Measurements from ENCODE around the gene TGM2.

TGM2 gene

DNA sequence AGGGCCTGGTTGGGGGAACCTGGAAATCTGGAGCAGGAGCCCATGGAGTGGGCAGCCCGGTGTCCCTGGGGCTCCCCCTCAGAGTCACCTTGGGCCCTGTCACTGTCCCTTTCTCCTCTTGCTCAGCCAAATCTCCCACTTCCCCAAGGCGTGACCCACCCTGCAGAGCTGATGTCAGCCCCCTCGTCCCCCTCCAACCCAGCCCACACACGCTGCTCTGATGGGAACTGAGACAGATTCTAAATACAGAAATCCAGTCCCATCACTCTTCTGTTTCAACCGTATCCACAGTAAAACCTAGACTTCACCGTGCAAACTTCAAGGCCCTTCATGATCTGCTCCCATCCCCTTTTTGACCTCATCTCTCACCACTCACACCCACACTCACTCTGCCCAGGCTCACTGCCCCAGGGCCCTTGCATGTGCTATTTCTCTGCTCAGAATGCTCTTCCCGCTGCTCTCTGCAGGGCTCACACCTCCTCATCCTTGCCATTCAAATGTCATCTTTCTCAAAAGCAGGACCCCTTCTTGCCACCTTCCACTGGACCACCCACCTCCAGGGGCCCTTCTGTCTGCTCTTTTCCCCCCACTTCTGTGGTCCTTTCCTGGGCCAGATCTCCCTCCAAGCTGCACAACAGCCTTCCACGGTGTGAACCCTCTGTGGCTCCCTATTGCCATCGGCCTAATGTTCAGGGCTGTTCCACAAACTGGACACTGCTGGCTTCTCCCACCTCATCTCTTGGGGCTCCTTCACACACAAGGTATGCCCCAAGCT lies 16.6 kb downstream of the TGM2 start:
- DNase-seq (ENCODE audit: low read depth): no peak
- H3K4me3 ChIP-seq (ENCODE audit: low read depth, low read length): no peak overlapping the region
- TF ChIP-seq POLR2A (IDR thresholded peaks at IDR 0.05; ENCODE audit: extremely low read depth, insufficient read length) (no peak), MAX (IDR thresholded peaks at IDR 0.05; ENCODE audit: low read depth, low read length) (no peak), MYC (IDR thresholded peaks at IDR 0.05; ENCODE audit: low read depth, low read length) (no peak)
- TF ChIP-seq, protein P1, sequence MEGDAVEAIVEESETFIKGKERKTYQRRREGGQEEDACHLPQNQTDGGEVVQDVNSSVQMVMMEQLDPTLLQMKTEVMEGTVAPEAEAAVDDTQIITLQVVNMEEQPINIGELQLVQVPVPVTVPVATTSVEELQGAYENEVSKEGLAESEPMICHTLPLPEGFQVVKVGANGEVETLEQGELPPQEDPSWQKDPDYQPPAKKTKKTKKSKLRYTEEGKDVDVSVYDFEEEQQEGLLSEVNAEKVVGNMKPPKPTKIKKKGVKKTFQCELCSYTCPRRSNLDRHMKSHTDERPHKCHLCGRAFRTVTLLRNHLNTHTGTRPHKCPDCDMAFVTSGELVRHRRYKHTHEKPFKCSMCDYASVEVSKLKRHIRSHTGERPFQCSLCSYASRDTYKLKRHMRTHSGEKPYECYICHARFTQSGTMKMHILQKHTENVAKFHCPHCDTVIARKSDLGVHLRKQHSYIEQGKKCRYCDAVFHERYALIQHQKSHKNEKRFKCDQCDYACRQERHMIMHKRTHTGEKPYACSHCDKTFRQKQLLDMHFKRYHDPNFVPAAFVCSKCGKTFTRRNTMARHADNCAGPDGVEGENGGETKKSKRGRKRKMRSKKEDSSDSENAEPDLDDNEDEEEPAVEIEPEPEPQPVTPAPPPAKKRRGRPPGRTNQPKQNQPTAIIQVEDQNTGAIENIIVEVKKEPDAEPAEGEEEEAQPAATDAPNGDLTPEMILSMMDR (IDR thresholded peaks at IDR 0.05; ENCODE audit: low read depth, low read length): no peak

DNA sequence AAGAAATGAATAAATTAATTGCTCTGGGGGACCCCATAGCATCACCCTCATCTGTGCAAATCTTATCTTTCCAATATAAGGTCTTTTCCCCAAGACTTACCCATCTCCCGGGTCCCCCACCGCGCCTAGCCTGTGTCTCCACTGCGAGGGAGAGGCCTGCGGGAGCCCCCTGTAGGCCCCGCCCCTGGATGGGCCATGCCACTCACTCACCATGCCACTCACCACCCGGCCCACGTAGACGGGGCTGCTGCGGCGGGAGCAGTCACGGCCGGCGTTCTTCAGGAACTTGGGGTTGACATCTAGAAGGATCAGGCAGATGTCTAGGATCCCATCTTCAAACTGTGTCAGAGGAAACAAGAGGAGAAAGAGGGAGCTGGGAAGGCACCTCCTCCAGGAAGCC lies 17.3 kb downstream of the TGM2 start:
- H3K4me3 ChIP-seq (ENCODE audit: low read depth, low read length): no peak overlapping the region
- no peak for DNase-seq (ENCODE audit: low read depth)
- TF ChIP-seq MYC (IDR thresholded peaks at IDR 0.05; ENCODE audit: low read depth, low read length) (no peak), MAX (IDR thresholded peaks at IDR 0.05; ENCODE audit: low read depth, low read length) (no peak), POLR2A (IDR thresholded peaks at IDR 0.05; ENCODE audit: extremely low read depth, insufficient read length) (no peak)
- TF ChIP-seq, protein P1 (IDR thresholded peaks at IDR 0.05; ENCODE audit: low read depth, low read length): no peak

DNA sequence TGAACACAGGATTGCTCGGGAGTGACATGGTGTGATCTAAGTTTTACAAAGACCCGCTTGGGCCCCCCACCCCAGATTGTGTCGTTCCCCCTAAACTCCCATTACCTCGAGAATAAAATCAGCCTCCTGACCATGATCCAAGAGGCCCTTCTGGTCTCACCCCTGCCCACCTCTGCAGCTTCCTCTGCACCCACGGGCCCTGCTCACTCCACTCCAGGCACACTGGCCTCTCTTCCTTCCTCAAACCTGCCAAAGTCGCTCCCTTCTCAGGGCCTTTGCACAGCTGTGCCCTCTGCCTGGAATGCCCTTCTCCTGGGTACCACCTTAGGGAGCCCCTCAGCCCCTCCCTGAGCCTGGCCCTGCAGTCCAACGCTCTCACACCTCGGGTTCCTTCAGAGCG lies 17.9 kb downstream of the TGM2 start:
- DNase-seq (ENCODE audit: low read depth): no peak
- no peak for TF ChIP-seq MAX (IDR thresholded peaks at IDR 0.05; ENCODE audit: low read depth, low read length)
- TF ChIP-seq POLR2A (IDR thresholded peaks at IDR 0.05; ENCODE audit: extremely low read depth, insufficient read length): no peak
- TF ChIP-seq MYC (IDR thresholded peaks at IDR 0.05; ENCODE audit: low read depth, low read length): no peak
- TF ChIP-seq, protein P1 (IDR thresholded peaks at IDR 0.05; ENCODE audit: low read depth, low read length): no peak
- no peak overlapping the region for H3K4me3 ChIP-seq (ENCODE audit: low read depth, low read length)

DNA sequence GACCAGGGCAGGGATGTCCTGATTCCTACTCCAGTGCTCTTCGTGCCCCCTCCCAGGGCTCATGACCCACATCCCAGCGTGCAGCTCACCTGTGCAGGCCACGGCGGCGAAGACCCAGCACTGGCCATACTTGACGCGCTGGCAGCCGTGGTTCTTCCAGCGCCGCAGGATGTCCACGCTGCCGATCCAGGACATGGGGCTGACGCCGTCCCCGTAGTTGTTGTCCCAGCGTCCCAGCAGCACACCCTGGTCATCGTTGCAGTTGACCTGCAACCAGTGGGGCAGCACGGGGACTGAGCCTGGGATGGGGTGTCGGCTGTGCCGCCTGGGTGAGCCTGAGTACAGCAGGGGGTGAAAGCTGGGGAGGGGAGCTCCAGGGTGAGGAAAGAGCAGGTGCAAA lies 18.4 kb downstream of the TGM2 start:
- no peak overlapping the region for H3K4me3 ChIP-seq (ENCODE audit: low read depth, low read length)
- TF ChIP-seq MYC (IDR thresholded peaks at IDR 0.05; ENCODE audit: low read depth, low read length): no peak
- TF ChIP-seq, protein P1 (IDR thresholded peaks at IDR 0.05; ENCODE audit: low read depth, low read length): no peak
- no peak for TF ChIP-seq MAX (IDR thresholded peaks at IDR 0.05; ENCODE audit: low read depth, low read length)
- no peak for TF ChIP-seq POLR2A (IDR thresholded peaks at IDR 0.05; ENCODE audit: extremely low read depth, insufficient read length)
- DNase-seq (ENCODE audit: low read depth): no peak

DNA sequence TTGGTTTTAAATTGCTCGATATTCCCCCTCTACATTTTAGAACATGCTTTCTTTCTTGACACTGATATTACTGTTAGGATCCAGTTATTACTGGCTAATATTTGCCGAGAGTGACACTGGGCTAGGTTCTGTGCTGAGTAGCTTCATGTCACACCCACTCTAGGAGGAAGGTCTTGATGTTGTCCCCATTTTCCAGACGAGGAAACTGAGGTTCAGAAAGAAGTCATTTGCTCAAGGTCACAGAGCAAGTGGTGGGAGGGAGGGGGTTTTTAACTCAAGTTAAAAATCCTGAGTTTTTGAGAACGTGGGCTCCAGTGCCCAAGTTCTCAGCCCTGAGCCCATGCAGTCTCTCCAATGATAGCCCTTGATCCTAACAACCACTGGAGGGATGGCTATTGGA lies 18.9 kb downstream of the TGM2 start:
- DNase-seq (ENCODE audit: low read depth): no peak
- TF ChIP-seq, protein P1 (IDR thresholded peaks at IDR 0.05; ENCODE audit: low read depth, low read length): no peak
- TF ChIP-seq POLR2A (IDR thresholded peaks at IDR 0.05; ENCODE audit: extremely low read depth, insufficient read length): no peak
- TF ChIP-seq MYC (IDR thresholded peaks at IDR 0.05; ENCODE audit: low read depth, low read length): no peak
- TF ChIP-seq MAX (IDR thresholded peaks at IDR 0.05; ENCODE audit: low read depth, low read length): no peak
- H3K4me3 ChIP-seq (ENCODE audit: low read depth, low read length): no peak overlapping the region

Measured in NB4 (cell line).